HG03432 (cell line): ENCODE results near the gene THAP11.
"Not testable (repeated sequence)": the region's sequence is repeated elsewhere in the genome, so short reads cannot be mapped to it uniquely, and the experiment has no call there.

Source experiments
- ATAC-seq: cut with Tn5 transposase; IDR thresholded peaks from one replicate; pipeline ENCODE4 v1.9.1; 2021; ENCODE audit warnings: mild to moderate bottlenecking, moderate library complexity; ENCODE audit not compliant: unreplicated experiment

Gene THAP11

DNA sequence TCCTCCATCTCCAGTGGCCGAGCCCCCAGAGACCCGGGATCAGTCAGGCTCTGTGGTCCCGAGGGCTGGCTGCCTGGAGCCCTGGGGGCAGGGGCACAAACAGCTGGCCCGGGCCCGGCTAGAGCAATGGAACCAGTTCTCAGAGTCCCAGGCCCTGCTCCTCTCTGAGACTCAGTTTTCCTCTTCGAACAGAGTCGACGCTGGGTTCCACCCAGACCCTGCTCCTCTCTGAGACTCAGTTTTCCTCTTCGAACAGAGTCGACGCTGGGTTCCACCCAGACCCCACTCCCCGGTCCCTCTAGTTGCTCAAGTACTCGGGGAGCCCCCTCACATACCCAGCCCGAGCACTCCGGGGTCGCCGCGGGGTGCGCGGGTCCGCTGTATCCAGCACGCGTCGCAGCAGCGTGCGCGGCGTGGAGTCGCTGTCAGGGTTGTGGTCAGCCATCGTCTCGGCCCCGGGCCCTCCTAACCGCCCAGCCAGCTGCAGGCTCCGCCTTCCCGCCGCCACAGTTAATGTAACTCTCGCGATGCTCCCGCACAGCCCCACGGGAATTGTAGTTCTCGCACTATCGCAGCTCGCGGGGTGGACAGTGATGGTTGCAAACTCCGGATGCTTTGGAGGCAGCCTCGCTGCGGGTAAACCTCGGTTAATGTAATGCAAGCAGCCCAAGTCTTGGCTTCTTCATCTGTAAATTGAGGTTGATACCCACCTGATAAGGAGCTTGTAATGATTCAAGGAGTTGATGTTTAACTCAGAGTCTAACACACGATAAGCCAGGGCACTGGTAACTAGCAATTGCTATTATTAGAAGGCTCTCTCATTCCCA is 8.5 kb upstream of the THAP11 start:
- peak; percentile 96 for ATAC-seq

GRCh38 chr16:67834242-67834614 is 7.9 kb upstream of the THAP11 start:
- no peak for ATAC-seq

- not testable (repeated sequence) for ATAC-seq
Measured at GRCh38 chr16:67837190-67837589, 4.9 kb upstream of the THAP11 start.

DNA sequence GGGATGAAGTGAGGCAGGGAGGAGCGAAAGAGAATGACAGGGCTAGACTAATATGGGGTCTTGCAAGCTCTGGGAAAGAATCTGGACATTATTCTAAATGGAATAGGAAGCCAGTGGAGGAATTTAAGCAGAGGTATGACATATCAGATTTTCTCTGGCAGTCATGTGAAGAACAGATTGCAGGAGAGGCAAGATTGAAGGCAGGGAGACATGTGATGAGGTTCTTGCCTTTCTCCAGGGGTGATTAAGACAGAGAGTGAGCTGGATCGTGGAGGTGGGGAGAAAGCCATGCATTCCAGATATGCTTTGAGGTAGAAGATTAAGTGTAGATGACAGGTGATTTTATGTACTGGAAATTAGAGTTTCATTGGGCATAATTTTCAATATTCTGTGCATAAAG is 4.3 kb upstream of the THAP11 start:
- no peak for ATAC-seq

DNA sequence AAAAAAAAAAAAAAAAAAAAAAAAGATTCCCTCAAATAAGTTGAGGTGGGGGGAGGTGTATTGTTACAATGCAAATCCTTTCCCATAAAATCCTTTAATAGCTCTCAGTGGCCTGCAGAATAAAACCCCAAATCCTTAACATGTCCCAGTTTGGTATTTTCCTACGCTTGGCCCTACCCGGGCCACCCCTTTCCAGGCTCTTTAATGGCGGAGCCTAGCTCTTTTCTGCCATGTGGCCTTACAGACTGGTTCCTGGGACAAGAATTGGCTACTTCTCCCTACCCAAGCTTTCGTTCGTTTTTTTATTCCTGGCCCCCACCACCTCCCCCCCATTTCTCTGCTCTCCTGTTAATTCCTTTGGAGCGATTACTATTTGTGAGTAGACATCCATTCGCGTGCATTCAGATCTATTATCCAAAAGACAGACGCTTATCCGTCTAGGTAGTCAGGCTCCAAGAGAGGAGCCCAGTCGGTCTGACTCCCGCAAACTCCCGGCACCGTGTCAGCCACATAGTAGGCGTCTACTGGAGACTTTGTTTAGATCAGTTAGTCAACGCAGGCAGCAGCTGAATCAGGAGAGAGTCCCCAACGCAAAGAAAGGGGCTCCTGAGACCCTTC is 813 bp upstream of the THAP11 start:
- ATAC-seq, result no peak

- peak; percentile 14 for ATAC-seq
Measured at GRCh38 chr16:67842509-67843342, 606 bp downstream of the THAP11 start.

DNA sequence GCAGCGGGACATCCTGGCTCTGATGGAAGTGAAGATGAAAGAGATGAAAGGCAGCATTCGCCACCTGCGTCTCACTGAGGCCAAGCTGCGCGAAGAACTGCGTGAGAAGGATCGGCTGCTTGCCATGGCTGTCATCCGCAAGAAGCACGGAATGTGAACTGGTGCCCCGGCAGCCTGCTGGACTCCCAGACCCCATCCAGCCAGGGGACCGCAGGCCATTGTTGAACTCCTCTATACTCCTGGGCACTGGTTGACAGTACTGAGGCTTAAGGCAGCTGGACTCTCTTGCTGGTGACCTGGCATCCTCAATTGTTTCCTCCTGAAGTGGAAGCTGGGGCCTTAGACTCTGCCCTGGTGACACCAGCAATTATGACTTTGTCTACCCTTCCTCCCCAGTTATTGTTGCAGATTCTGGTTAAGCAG is 1.2 kb downstream of the THAP11 start:
- no peak for ATAC-seq

GRCh38 chr16:67844497-67844896 is 2.4 kb downstream of the THAP11 start:
- ATAC-seq, result no peak

- ATAC-seq, result no peak
Measured at GRCh38 chr16:67845291-67846062, 3.4 kb downstream of the THAP11 start.

GRCh38 chr16:67846063-67846319 is 3.9 kb downstream of the THAP11 start:
- no peak for ATAC-seq

GRCh38 chr16:67846320-67847063 is 4.4 kb downstream of the THAP11 start, which contains the start of gene NUTF2:
TSS of gene NUTF2 (plus strand) at chr16:67846933. CDS start at chr16:67865131, 18,198 bp downstream.
- ATAC-seq, result peak; percentile 64

DNA sequence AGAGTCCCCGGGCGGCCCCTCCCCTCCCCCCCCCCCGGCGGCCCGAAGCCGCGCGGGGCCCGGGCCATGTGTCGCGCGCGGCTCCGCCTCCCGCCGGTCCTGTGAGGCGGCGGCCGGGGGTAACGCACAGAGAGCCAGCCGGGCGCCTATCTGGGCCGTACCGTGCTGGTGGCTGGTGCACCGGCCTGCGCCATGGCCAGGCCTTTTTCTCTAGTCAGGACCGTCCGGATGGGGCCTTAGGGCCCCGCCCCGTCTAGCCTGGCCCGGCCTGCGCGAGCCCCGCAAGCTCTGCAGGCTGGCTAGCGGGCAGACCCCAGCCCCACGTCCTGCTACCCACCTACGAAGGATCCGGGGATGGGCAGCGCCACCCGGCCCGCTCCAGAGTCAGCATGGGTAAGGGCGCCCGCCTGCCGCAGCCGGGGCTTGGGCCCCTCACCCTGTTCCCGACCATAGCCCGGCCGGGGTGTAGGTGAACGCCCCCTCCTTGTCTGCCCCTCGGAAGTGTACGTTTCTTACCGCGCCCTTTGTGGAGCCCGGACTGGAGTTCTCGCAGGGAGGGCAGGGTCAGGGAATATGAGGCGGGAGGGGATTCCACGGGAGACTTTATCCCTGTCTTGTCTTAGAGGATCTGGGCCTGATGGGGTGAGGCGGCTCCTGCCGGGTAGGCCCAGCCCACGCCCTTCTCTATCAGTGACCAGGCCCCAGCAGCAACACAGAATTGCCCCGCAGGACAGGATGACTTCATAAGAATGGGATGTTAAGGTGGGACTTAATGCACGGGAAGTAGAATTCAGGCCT is 5.1 kb downstream of the THAP11 start, which contains the start of gene CENPT:
Gene CENPT (minus strand): TSS at position 630 of the 798 bp plus-strand sequence. CDS start 13,834 bp downstream, outside the sequence.
- ATAC-seq, result peak; percentile 40

- ATAC-seq, result no peak
Measured at GRCh38 chr16:67848118-67848517, 6.0 kb downstream of the THAP11 start.

GRCh38 chr16:67853670-67854069 is 11.6 kb downstream of the THAP11 start:
- ATAC-seq, result no peak

DNA sequence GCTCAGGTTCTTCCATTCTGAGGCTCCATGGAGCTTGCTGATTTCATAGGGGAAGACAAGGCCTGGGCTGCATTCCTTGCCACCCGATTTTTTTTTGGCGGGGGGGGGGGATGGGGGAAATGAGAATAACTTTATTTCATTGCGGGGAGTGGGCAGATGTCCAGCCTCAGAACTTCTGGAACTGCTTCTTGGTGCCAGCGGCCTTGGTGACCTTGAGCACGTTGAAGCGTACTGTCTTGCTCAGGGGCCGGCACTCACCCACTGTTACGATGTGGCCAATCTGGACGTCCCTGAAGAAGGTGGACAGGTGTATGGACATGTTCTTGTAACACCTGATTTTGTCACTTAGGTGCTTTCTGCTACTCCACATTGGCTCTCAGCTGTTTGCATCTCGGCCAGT is 13.7 kb downstream of the THAP11 start:
- ATAC-seq, result no peak

DNA sequence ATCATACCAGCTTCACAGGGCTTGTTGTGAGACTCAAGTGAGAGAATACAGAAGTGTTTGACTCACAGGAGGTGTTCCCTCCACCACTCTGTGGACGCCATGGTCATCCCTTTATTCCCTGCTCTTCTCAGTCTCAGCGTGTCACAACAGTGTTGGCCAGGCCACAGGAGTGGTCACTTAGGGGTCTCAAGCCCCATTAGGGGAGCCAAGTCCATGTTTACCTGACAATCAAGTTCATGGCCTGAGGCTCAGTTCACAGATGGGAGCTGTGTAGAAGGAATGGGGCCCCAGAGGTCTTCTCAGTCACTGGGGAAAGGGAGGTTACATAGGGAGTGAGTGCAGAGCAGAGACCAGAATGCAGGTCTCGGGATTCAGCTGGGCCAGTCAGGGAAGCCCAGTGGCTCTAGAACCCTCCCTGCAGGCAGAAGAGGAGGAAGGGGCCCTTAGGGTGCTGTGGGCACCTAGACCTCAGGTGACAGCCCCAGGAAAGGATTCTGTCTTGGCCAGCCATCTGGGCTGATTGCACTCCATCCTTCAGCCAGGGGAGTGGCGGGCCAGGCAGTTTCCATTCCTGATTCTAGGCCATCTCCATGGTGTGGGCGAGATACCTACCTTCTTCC is 14.9 kb downstream of the THAP11 start:
- no peak for ATAC-seq

DNA sequence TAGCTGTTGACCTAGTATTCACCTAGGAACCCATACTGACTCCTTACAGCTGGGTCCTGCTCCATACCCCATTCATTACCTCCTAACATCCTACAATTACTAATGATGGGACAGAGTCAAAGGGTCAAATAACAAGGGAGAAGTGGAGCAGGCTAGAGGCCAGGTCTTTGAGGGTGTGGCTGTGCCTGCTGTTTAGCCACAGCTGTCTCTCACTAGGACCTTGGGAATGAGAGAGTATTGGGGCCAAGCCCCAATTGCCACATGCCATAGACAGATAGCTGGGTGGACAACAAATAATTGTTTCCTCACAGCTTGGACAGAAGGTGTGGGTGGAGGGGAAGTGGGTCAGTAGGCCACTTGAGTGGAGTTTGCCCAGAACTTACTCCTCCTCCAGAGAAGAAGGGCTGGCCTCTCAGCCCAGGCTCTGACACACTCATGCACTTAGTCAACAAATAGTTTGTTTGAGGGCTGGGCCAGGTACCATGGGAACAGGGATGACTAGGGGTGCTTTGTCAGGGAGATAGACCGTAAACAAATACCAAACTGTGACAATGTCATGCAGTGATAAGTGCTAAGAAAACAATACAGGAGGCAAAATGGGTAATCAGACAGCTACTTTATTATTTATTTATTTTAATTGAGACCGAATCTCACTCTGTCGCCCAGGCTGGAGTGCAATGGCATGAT is 15.6 kb downstream of the THAP11 start:
- ATAC-seq, result no peak

GRCh38 chr16:67858500-67858899 is 16.4 kb downstream of the THAP11 start:
- no peak for ATAC-seq
